Endothelial cell of umbilical vein (primary cell): Measurements from ENCODE around the gene GPR42. TPM values are rescaled to one million over a fixed set of nuclear protein-coding genes. Genes with fewer than 3 reads are reported as not detected.
"Not testable (repeated sequence)": the region's sequence is repeated elsewhere in the genome, so short reads cannot be mapped to it uniquely, and the experiment has no call there.

ENCODE experiments used
- BruUV-seq: library from RNA; stranded (reverse); fragments of 400-500 nt; replicated peaks from 2 replicates; lab custom pipeline; 2021; lab: Mats Ljungman, UMichigan
- CTCF ChIA-PET: fragments of 300-600, 350-600 bp; sonication (Branson Sonifier 250); formaldehyde crosslinking; loops from one replicate; lab custom pipeline; 2021; ENCODE audit warnings: antibody characterized with exemption, inconsistent platforms; lab: Charles Lee
- POLR2A ChIA-PET: fragments of 300-600, 350-600 bp; sonication (Branson Sonifier 250); formaldehyde crosslinking; loops from one replicate; lab custom pipeline; 2021; ENCODE audit warnings: antibody characterized with exemption, inconsistent platforms; lab: Charles Lee
- DNase-seq: peaks from one replicate; pipeline ENCODE4 v3.0.0-alpha.2; 2011; ENCODE audit warnings: low read depth, low spot score
- FAIRE-seq: peaks from 2 replicates; lab custom pipeline; 2011; peaks lifted over from hg19 to GRCh38; lab: Jason Lieb, UNC
- H2AFZ ChIP-seq: 2 replicates; pipeline ENCODE4 v1.6.0; 2012; ENCODE audit warnings: low read depth, low read length, control low read depth, inconsistent platforms
- H3K27ac ChIP-seq: 2 replicates; pipeline ENCODE4 v1.5.1; 2011; ENCODE audit warnings: low read depth, mild to moderate bottlenecking, control low read depth, low read length, moderate library complexity; ENCODE audit not compliant: insufficient read depth
- H3K27me3 ChIP-seq, 2 experiments: 2 replicates each; pipeline versions ENCODE4 v1.6.0 to v1.6.1; 2011; ENCODE audit warnings: low read length in 2 of 2, mixed read lengths in 1 of 2; ENCODE audit not compliant: control insufficient read depth in 2 of 2, insufficient read depth in 2 of 2
- H3K36me3 ChIP-seq, 2 experiments: 2 replicates in 1 of 2; 3 replicates in 1 of 2; pipeline ENCODE4 v1.5.1; 2011; ENCODE audit warnings: low read length in 2 of 2, mild to moderate bottlenecking in 1 of 2, moderate library complexity in 1 of 2; ENCODE audit not compliant: control insufficient read depth in 2 of 2, insufficient read depth in 2 of 2; ENCODE audit errors: extremely low read depth in 1 of 2
- H3K4me1 ChIP-seq: 3 replicates; pipeline ENCODE4 v1.5.1; 2011; ENCODE audit warnings: mild to moderate bottlenecking, low read length; ENCODE audit not compliant: control insufficient read depth, insufficient read depth; ENCODE audit errors: extremely low read depth
- H3K4me2 ChIP-seq: 2 replicates; pipeline ENCODE4 v1.6.1; 2011; ENCODE audit warnings: low read length, control low read depth, mixed read lengths; ENCODE audit not compliant: insufficient read depth
- H3K4me3 ChIP-seq, 3 experiments: fragments of 200-600 bp in 1 of 3; sonication (generic), shearing (Covaris generic) in 1 of 3; replicated peaks in 1 of 3; 2 replicates each; pipeline ENCODE4 v1.5.1; 2011 to 2016; ENCODE audit warnings: control low read depth in 3 of 3, low read length in 3 of 3, mild to moderate bottlenecking in 2 of 3, inconsistent platforms in 1 of 3, low read depth in 1 of 3, moderate library complexity in 1 of 3; ENCODE audit not compliant: insufficient read depth in 1 of 3
- H3K79me2 ChIP-seq: 2 replicates; pipeline ENCODE4 v1.6.0; 2012; ENCODE audit warnings: low read length, inconsistent platforms; ENCODE audit not compliant: control insufficient read depth, insufficient read depth
- H3K9ac ChIP-seq: replicated peaks from 2 replicates; pipeline ENCODE3; 2011; ENCODE audit warnings: low read length, control low read depth; ENCODE audit not compliant: insufficient read depth; ENCODE audit errors: extremely low read depth
- H3K9me1 ChIP-seq: replicated peaks from 3 replicates; pipeline ENCODE4 v1.6.0; 2011; ENCODE audit warnings: mild to moderate bottlenecking, low read length; ENCODE audit not compliant: control insufficient read depth, insufficient read depth; ENCODE audit errors: extremely low read depth
- H3K9me3 ChIP-seq: replicated peaks from 2 replicates; pipeline ENCODE4 v1.5.1; 2012; ENCODE audit warnings: low read length, inconsistent platforms; ENCODE audit not compliant: control insufficient read depth, insufficient read depth
- H4K20me1 ChIP-seq: replicated peaks from 2 replicates; pipeline ENCODE3; 2011; ENCODE audit warnings: mild to moderate bottlenecking, low read length; ENCODE audit not compliant: control insufficient read depth, insufficient read depth; ENCODE audit errors: extremely low read depth
- EZH2 ChIP-seq: IDR thresholded peaks from 2 replicates; pipeline ENCODE4 v1.6.1; 2012; ENCODE audit warnings: borderline replicate concordance, low read depth, mild to moderate bottlenecking, moderate library complexity, low read length, inconsistent platforms; ENCODE audit not compliant: severe bottlenecking
- FOS ChIP-seq: IDR thresholded peaks from 2 replicates; pipeline ENCODE4 v1.6.1; 2011; ENCODE audit warnings: mild to moderate bottlenecking, low read length, moderate library complexity, borderline replicate concordance; ENCODE audit not compliant: insufficient read depth
- GATA2 ChIP-seq: IDR thresholded peaks from 2 replicates; pipeline ENCODE4 v1.7.0; 2011; ENCODE audit warnings: low read depth, mild to moderate bottlenecking, moderate library complexity, mixed read lengths, low read length; ENCODE audit not compliant: insufficient read length, insufficient read depth
- JUN ChIP-seq: IDR thresholded peaks from 2 replicates; pipeline ENCODE4 v1.6.1; 2011; ENCODE audit warnings: borderline replicate concordance, low read depth; ENCODE audit not compliant: insufficient read length, insufficient read depth
- MYC ChIP-seq: IDR thresholded peaks from one replicate; pipeline ENCODE4 v1.6.1; 2011; ENCODE audit warnings: mild to moderate bottlenecking, low read depth, low read length
- POLR2A ChIP-seq: IDR thresholded peaks from 2 replicates; pipeline ENCODE4 v1.6.1; 2012; ENCODE audit warnings: low read depth, mild to moderate bottlenecking, control low read depth, low read length
- POLR2AphosphoS5 ChIP-seq: IDR thresholded peaks from 2 replicates; pipeline ENCODE4 v1.6.1; 2012; ENCODE audit warnings: low read depth, mild to moderate bottlenecking, control low read depth, low read length, moderate library complexity; ENCODE audit not compliant: insufficient read depth
- dilution Hi-C: fragments of 300-500 bp; cut with MboI; formaldehyde crosslinking; loops from one replicate; pipeline ENCODE4 v1.15.0; 2019; ENCODE audit warnings: low sequenced_read_pairs; ENCODE audit not compliant: extremely low pct_ligation_motif_present
- intact Hi-C: fragments of 100-400 bp; cut with micrococcal nuclease; formaldehyde crosslinking; loops from one replicate; pipeline ENCODE4 v1.10.0; 2022
- polyA plus RNA-seq, 4 experiments: library from polyadenylated mRNA; depleted of rRNA in 3 of 4; stranded (reverse) in 3 of 4; unstranded in 1 of 4; fragments of >200 nt; gene quantifications; 2 replicates each; pipeline versions ENCODE4 v1.2.1 to v1.2.3, GENCODE V29; 2011 to 2012; ENCODE audit warnings: missing spikeins in 1 of 4
- total RNA-seq: library from RNA; stranded (reverse); gene quantifications from 2 replicates; pipeline ENCODE4 v1.2.3, GENCODE V29; 2021
- TF ChIP-seq, protein P1 (sequence below), 2 donors: IDR thresholded peaks; 1 replicate in 1 of 2; 2 replicates in 1 of 2; pipeline ENCODE4 v1.5.1; 2011; ENCODE audit warnings: low read length in 2 of 2, mild to moderate bottlenecking in 2 of 2, moderate library complexity in 2 of 2, control low read depth in 1 of 2, inconsistent platforms in 1 of 2, low read depth in 1 of 2; ENCODE audit not compliant: insufficient read depth in 1 of 2; ENCODE audit errors: extremely low read depth in 1 of 2
- TF ChIP-seq, protein P2 (sequence below): IDR thresholded peaks from 2 replicates; pipeline ENCODE4 v1.6.1; 2011; ENCODE audit not compliant: insufficient read depth, insufficient read length

GPR42 gene
- total and polyA plus RNA-seq, 2 donors (not counting 3 experiments of a cell fraction or from before 2014, with no cell fraction given), result not detected

DNA sequence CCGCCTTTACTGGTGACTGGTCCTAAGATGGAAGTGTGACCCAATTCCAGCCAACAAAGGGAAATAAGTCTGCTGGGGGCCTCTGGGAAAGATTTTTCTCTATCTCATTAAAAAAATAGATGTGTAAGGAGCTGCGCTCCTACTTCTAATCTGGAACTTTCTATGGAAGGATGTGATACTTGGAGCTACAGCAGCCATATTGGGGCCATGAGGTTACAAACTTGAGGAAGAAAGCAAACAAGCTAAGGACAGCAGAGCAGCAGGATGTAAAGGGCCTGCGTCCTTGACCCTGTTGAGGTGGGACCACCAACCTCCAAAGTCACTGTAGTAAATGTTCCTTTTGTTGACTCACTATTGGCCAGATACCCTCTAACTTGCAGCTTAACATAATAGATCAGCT is 7.5 kb downstream of the GPR42 start:
- no peak overlapping the region for H3K4me3 ChIP-seq
- no peak for TF ChIP-seq POLR2AphosphoS5
- TF ChIP-seq, protein P1, sequence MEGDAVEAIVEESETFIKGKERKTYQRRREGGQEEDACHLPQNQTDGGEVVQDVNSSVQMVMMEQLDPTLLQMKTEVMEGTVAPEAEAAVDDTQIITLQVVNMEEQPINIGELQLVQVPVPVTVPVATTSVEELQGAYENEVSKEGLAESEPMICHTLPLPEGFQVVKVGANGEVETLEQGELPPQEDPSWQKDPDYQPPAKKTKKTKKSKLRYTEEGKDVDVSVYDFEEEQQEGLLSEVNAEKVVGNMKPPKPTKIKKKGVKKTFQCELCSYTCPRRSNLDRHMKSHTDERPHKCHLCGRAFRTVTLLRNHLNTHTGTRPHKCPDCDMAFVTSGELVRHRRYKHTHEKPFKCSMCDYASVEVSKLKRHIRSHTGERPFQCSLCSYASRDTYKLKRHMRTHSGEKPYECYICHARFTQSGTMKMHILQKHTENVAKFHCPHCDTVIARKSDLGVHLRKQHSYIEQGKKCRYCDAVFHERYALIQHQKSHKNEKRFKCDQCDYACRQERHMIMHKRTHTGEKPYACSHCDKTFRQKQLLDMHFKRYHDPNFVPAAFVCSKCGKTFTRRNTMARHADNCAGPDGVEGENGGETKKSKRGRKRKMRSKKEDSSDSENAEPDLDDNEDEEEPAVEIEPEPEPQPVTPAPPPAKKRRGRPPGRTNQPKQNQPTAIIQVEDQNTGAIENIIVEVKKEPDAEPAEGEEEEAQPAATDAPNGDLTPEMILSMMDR (IDR thresholded peaks at IDR 0.05; ENCODE audit: extremely low read depth in 1 of 2, insufficient read depth in 1 of 2, low read depth in 1 of 2, low read length in 2 of 2), result no peak
- TF ChIP-seq GATA2, result no peak
- TF ChIP-seq, protein P2, sequence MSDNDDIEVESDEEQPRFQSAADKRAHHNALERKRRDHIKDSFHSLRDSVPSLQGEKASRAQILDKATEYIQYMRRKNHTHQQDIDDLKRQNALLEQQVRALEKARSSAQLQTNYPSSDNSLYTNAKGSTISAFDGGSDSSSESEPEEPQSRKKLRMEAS, result no peak
- no peak for TF ChIP-seq POLR2A
- TF ChIP-seq FOS, result no peak
- TF ChIP-seq MYC, result no peak
- TF ChIP-seq EZH2, result no peak
- no peak for TF ChIP-seq JUN
- dilution Hi-C loops, result no loop called here
- H3K9me1 ChIP-seq, result no peaks in the 10 kb centered on the region
- no peak overlapping the region for H3K27ac ChIP-seq
- no peak overlapping the region for H3K9ac ChIP-seq
- no peak for DNase-seq
- ChIA-PET CTCF (no interaction called here), POLR2A (no interaction called here)
- no peaks in the 10 kb centered on the region for H3K4me1 ChIP-seq
- peaks cover 0 to 3% of the 10 kb centered on the region in 2 experiments for H3K27me3 ChIP-seq
- H3K9me3 ChIP-seq, result no peaks in the 10 kb centered on the region
- no peaks in the 10 kb centered on the region for H3K36me3 ChIP-seq
- FAIRE-seq, result no peak
- H3K79me2 ChIP-seq, result no peaks in the 10 kb centered on the region
- H3K4me2 ChIP-seq, result no peak overlapping the region
- intact Hi-C loops, result no loop called here
- BruUV-seq, result no TSS peak
- no peak overlapping the region for H2AFZ ChIP-seq
- H4K20me1 ChIP-seq, result no peaks in the 10 kb centered on the region

DNA sequence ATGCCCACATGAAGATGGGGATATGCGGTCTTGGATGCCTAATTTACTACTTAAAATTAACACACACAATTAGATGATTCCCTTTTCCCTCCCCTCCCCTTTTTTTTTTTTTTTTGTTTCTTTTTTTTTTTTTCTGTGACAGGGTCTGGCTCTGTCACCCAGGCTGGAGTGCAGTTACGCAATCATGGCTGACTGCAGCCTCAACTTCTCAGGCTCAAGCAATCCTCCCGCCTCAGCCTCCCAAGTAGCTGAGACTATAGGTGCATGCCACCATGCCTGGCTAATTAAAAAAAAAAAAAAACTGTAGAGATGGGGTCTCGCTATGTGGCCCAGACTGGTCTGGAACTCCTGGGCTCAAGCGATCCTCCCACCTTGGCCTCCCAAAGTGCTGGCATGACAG is 8.7 kb downstream of the GPR42 start:
- FAIRE-seq, H3K27ac ChIP-seq, H3K4me1 ChIP-seq, DNase-seq, H3K36me3 ChIP-seq, H3K9ac ChIP-seq, CTCF ChIA-PET, H3K9me3 ChIP-seq, intact Hi-C loops, H3K9me1 ChIP-seq, POLR2A ChIA-PET, H4K20me1 ChIP-seq, dilution Hi-C loops, H3K4me2 ChIP-seq, H3K4me3 ChIP-seq, H3K27me3 ChIP-seq, H3K79me2 ChIP-seq, BruUV-seq, H2AFZ ChIP-seq: not testable (repeated sequence)
